Keratinocyte (primary cell): ENCODE results near the gene SYTL1. TPM values are rescaled to one million over a fixed set of nuclear protein-coding genes. Genes with fewer than 3 reads are reported as not detected.

Experiments
- DNase-seq: peaks from one replicate; pipeline ENCODE4 v3.0.0-alpha.2; 2011; ENCODE audit warnings: low read depth, missing footprints, low spot score
- FAIRE-seq: peaks from 2 replicates; lab custom pipeline; 2011; peaks lifted over from hg19 to GRCh38; lab: Jason Lieb, UNC
- H2AFZ ChIP-seq: 2 replicates; pipeline ENCODE4 v1.6.0; 2012; ENCODE audit warnings: low read length, control low read depth, inconsistent platforms; ENCODE audit not compliant: control insufficient read depth
- H3K27ac ChIP-seq: 2 replicates; pipeline ENCODE4 v1.5.1; 2011; ENCODE audit warnings: low read length; ENCODE audit not compliant: control insufficient read depth, insufficient read depth
- H3K27me3 ChIP-seq: 3 replicates; pipeline ENCODE4 v1.6.0; 2011; ENCODE audit warnings: low read length; ENCODE audit not compliant: control insufficient read depth, insufficient read depth; ENCODE audit errors: extremely low read depth
- H3K36me3 ChIP-seq, 2 experiments: 2 replicates in 1 of 2; 3 replicates in 1 of 2; pipeline ENCODE4 v1.5.1; 2011; ENCODE audit warnings: low read length in 2 of 2, mild to moderate bottlenecking in 1 of 2; ENCODE audit not compliant: control insufficient read depth in 2 of 2, insufficient read depth in 2 of 2; ENCODE audit errors: extremely low read depth in 1 of 2
- H3K4me1 ChIP-seq: 3 replicates; pipeline ENCODE4 v1.5.1; 2011; ENCODE audit warnings: low read length; ENCODE audit not compliant: control insufficient read depth, insufficient read depth; ENCODE audit errors: extremely low read depth
- H3K4me2 ChIP-seq: 3 replicates; pipeline ENCODE4 v1.6.0; 2011; ENCODE audit warnings: low read depth, low read length; ENCODE audit not compliant: control insufficient read depth, insufficient read depth; ENCODE audit errors: extremely low read depth
- H3K4me3 ChIP-seq, 3 experiments: fragments of 200-600 bp in 1 of 3; sonication (generic) in 1 of 3; 2 replicates in 2 of 3; 3 replicates in 1 of 3; pipeline ENCODE4 v1.5.1; 2011 to 2016; ENCODE audit warnings: low read length in 3 of 3, mild to moderate bottlenecking in 3 of 3, control low read depth in 2 of 3, inconsistent platforms in 1 of 3, low read depth in 1 of 3, mixed read lengths in 1 of 3, mixed run types in 1 of 3, moderate library complexity in 1 of 3; ENCODE audit not compliant: control insufficient read depth in 2 of 3, insufficient read depth in 2 of 3; ENCODE audit errors: extremely low read depth in 1 of 3
- H3K79me2 ChIP-seq: 2 replicates; pipeline ENCODE4 v1.6.0; 2012; ENCODE audit warnings: low read length; ENCODE audit not compliant: control insufficient read depth, insufficient read depth
- H3K9ac ChIP-seq: 3 replicates; pipeline ENCODE4 v1.6.0; 2011; ENCODE audit warnings: low read length; ENCODE audit not compliant: control insufficient read depth, insufficient read depth; ENCODE audit errors: extremely low read depth
- H3K9me1 ChIP-seq: 3 replicates; pipeline ENCODE4 v1.6.0; 2011; ENCODE audit warnings: low read length; ENCODE audit not compliant: control insufficient read depth, insufficient read depth; ENCODE audit errors: extremely low read depth
- H3K9me3 ChIP-seq: 2 replicates; pipeline ENCODE4 v1.5.1; 2012; ENCODE audit warnings: low read depth, low read length; ENCODE audit not compliant: control insufficient read depth
- H4K20me1 ChIP-seq: 3 replicates; pipeline ENCODE4 v1.6.0; 2011; ENCODE audit warnings: low read length; ENCODE audit not compliant: control insufficient read depth, insufficient read depth; ENCODE audit errors: extremely low read depth
- EZH2 ChIP-seq: IDR thresholded peaks from one replicate; pipeline ENCODE4 v1.6.1; 2012; ENCODE audit warnings: inconsistent platforms, mild to moderate bottlenecking, low read length, moderate library complexity
- dilution Hi-C: fragments of 300-500 bp; cut with MboI; formaldehyde crosslinking; loops from one replicate; pipeline ENCODE4 v1.7.0; 2020; ENCODE audit warnings: low sequenced_read_pairs; ENCODE audit not compliant: extremely low pct_ligation_motif_present
- polyA plus RNA-seq, 5 experiments: library from polyadenylated mRNA; depleted of rRNA in 3 of 5; stranded (reverse) in 3 of 5; stranded (forward) in 1 of 5; unstranded in 1 of 5; fragments of >200 nt; gene quantifications; 1 replicate in 1 of 5; 2 replicates in 3 of 5; 3 replicates in 1 of 5; pipeline versions ENCODE4 v1.2.1 to v1.2.3, GENCODE V29; 2011 to 2012; ENCODE audit warnings: missing spikeins in 2 of 5, low read depth in 1 of 5, low replicate concordance in 1 of 5
- TF ChIP-seq, protein P1 (sequence below), 3 experiments: IDR thresholded peaks in 1 of 3; conservative IDR thresholded peaks in 1 of 3; optimal IDR thresholded peaks in 1 of 3; 2 replicates in 2 of 3; 3 replicates in 1 of 3; pipeline versions ENCODE3 to v1.5.1; 2011; ENCODE audit warnings: low read length in 3 of 3, mild to moderate bottlenecking in 3 of 3, moderate library complexity in 2 of 3, control low read depth in 1 of 3, inconsistent platforms in 1 of 3; ENCODE audit not compliant: insufficient read depth in 2 of 3; ENCODE audit errors: extremely low read depth in 1 of 3

SYTL1 gene
- polyA plus RNA-seq, 1 donor (not counting 4 experiments of a cell fraction or from before 2014, with no cell fraction given) = 15.6 TPM

DNA sequence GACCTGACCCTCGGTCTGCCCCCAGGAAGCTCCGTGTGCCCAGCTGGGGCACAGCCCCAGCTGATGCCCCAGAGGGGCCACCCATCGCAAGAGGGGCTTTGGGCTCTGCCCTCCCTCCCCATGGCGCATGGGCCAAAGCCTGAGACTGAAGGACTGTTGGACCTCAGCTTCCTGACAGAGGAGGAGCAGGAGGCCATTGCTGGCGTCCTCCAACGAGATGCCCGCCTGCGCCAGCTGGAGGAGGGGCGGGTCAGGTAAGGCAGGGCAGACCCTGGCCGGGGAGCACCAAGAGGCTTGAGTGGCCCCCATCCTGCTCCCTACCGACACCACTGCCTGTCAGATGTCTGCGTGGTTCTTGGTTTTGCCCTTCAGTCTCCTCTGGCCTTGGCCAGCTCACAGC is 3.5 kb downstream of the SYTL1 start:
- Histone ChIP-seq H2AFZ (no peak overlapping the region), H3K9ac (no peak overlapping the region), H3K4me1 (peaks cover 46% of the 10 kb centered on the region), H3K9me1 (no peaks in the 10 kb centered on the region), H3K9me3 (no peaks in the 10 kb centered on the region), H3K27ac (no peak overlapping the region), H3K4me3 (no peak overlapping the region), H3K79me2 (peaks cover 10% of the 10 kb centered on the region), H3K27me3 (no peaks in the 10 kb centered on the region), H4K20me1 (no peaks in the 10 kb centered on the region), H3K4me2 (no peak overlapping the region), H3K36me3 (peaks cover 7 to 9% of the 10 kb centered on the region in 2 experiments)
- FAIRE-seq = no peak
- TF ChIP-seq, protein P1, sequence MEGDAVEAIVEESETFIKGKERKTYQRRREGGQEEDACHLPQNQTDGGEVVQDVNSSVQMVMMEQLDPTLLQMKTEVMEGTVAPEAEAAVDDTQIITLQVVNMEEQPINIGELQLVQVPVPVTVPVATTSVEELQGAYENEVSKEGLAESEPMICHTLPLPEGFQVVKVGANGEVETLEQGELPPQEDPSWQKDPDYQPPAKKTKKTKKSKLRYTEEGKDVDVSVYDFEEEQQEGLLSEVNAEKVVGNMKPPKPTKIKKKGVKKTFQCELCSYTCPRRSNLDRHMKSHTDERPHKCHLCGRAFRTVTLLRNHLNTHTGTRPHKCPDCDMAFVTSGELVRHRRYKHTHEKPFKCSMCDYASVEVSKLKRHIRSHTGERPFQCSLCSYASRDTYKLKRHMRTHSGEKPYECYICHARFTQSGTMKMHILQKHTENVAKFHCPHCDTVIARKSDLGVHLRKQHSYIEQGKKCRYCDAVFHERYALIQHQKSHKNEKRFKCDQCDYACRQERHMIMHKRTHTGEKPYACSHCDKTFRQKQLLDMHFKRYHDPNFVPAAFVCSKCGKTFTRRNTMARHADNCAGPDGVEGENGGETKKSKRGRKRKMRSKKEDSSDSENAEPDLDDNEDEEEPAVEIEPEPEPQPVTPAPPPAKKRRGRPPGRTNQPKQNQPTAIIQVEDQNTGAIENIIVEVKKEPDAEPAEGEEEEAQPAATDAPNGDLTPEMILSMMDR (optimal IDR thresholded peaks at IDR 0.05 in 1 of 3, IDR thresholded peaks at IDR 0.05 in 1 of 3, conservative IDR thresholded peaks at IDR 0.05 in 1 of 3; ENCODE audit: extremely low read depth in 1 of 3, insufficient read depth in 2 of 3, low read length in 3 of 3) = no peak
- no peak for TF ChIP-seq EZH2
- dilution Hi-C loops = no loop called here
- no peak for DNase-seq

DNA sequence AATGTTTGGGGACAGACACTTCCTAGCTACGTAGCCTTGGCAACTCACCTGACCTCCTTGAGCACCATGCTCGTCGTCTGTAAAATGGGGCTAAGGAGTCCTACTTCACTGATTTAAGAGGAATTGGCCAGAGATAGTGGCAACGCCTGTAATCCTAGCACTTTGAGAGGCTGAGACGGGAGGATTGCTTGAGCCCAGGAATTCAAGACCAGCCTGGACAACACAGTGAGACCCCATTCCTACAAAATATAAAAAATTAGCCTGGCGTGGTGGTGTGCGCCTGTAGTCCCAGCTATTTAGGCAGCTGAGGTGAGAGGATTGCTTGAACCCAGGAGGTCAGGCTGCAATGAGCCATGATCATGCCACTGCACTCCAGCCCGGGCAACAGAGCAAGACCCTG is 4.5 kb downstream of the SYTL1 start:
- no peak overlapping the region for H2AFZ ChIP-seq
- TF ChIP-seq, protein P1 (optimal IDR thresholded peaks at IDR 0.05 in 1 of 3, IDR thresholded peaks at IDR 0.05 in 1 of 3, conservative IDR thresholded peaks at IDR 0.05 in 1 of 3; ENCODE audit: extremely low read depth in 1 of 3, insufficient read depth in 2 of 3, low read length in 3 of 3) = no peak
- TF ChIP-seq EZH2 = no peak

More for the DNA sequence above, 4.5 kb downstream of the SYTL1 start:
- H3K4me1 ChIP-seq = peaks cover 39% of the 10 kb centered on the region
- no peak for FAIRE-seq
- H3K9me3 ChIP-seq = no peaks in the 10 kb centered on the region
- no peak for DNase-seq
- H3K79me2 ChIP-seq = peaks cover 10% of the 10 kb centered on the region
- no peak overlapping the region for H3K9ac ChIP-seq
- no peak overlapping the region for H3K4me3 ChIP-seq
- H3K36me3 ChIP-seq = peaks cover 11% of the 10 kb centered on the region in 2 experiments
- no peaks in the 10 kb centered on the region for H3K27me3 ChIP-seq
- H3K27ac ChIP-seq = no peak overlapping the region
- dilution Hi-C loops = no loop called here
- no peaks in the 10 kb centered on the region for H4K20me1 ChIP-seq
- H3K9me1 ChIP-seq = no peaks in the 10 kb centered on the region
- H3K4me2 ChIP-seq = no peak overlapping the region
